Mucosa of descending colon (tissue), 3 donors: Measurements from ENCODE around the gene MYO16. TPM values are rescaled to one million over a fixed set of nuclear protein-coding genes. Genes with fewer than 3 reads are reported as not detected.

Source experiments
- ATAC-seq: fragments of 200-7000 bp; cut with Tn5 transposase; one replicate; pipeline ENCODE4 v1.9.1; 2020; ENCODE audit warnings: mild to moderate bottlenecking, moderate library complexity
- DNase-seq, 3 donors: peaks; one replicate each; pipeline ENCODE4 v3.0.0-alpha.2; 2020
- H3K36me3 ChIP-seq: fragments of 200-600 bp; one replicate; pipeline ENCODE4 v1.8.0; 2021; ENCODE audit warnings: low read depth, mild to moderate bottlenecking
- H3K4me1 ChIP-seq: fragments of 200-600 bp; one replicate; pipeline ENCODE4 v1.8.0; 2021; ENCODE audit warnings: low read depth, mild to moderate bottlenecking
- H3K4me3 ChIP-seq: fragments of 200-600 bp; one replicate; pipeline ENCODE4 v1.8.0; 2021; ENCODE audit warnings: mild to moderate bottlenecking
- H3K9me3 ChIP-seq: fragments of 200-600 bp; one replicate; pipeline ENCODE4 v1.8.0; 2021; ENCODE audit warnings: mild to moderate bottlenecking
- CTCF ChIP-seq: fragments of 200-600 bp; IDR thresholded peaks from one replicate; pipeline ENCODE4 v1.8.0; 2022; ENCODE audit warnings: antibody characterized with exemption, mild to moderate bottlenecking
- intact Hi-C, 2 donors: fragments of 100-400 bp; cut with DNase I in 1 of 2; cut with micrococcal nuclease in 1 of 2; formaldehyde crosslinking; loops; one replicate each; pipeline versions ENCODE4 v1.11.0 to v1.11.1; 2022; cut with DNase I, micrococcal nuclease
- total RNA-seq, 3 donors: library from RNA; stranded (reverse); fragmentation: NEBNext Ultra II Directional in 2 of 3; extraction: Animal tissue kit (Norgen Biotek cat#: 25700) in 2 of 3; gene quantifications; one replicate each; pipeline versions ENCODE4 v1.2.1 to v1.2.4, GENCODE V29; 2021 to 2023
- donor health status: DM: no; HTN: no; CAD: no; lungs with moderate emphysema.
- donor health status: DM: no; HTN: no; CAD: no.
- donor health status: DM: no; HTN: yes; CAD: no.

The MYO16 gene
- total RNA-seq, 3 donors from 2014 or later, result 0.06 TPM; not detected in 2

DNA sequence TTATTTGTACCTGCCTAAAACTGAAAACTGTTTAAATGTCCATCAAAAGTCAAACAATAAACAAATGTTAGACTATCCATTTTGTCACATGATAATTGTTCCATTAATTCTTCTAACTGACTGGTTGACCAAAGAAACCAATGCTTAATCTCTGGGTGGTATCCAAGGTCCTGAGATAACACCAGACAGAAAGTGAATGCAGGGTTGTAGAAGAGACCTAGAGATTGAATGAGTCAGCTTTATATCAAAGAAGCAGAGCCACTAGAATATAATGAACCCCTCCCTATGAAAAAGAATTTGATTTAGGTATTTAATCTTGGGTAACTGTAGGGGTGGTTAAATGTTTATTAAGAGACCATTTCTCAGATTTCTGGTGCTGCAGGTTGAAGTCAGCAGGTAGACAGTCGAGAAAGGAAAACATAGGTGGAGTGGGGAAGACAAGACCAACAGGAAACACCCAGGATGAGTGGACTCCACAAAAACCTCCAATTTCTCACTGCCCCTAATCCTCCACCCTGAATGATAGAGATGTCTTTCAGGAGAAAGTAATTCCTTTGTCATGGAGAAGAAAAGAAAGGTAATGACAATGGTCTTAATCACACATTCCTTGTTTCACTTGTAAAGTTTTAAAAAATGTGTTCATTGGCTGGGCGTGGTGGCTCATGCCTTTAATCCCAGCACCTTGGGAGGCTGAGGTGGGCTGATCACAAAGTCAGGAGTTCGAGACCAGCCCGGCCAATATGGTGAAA, 620.5 kb downstream of the MYO16 start:
- Histone ChIP-seq H3K36me3 (no peaks in the 10 kb centered on the region), H3K9me3 (no peaks in the 10 kb centered on the region), H3K4me3 (no peak overlapping the region), H3K4me1 (no peaks in the 10 kb centered on the region)
- no peak for DNase-seq
- no peak for ATAC-seq
- intact Hi-C loops, result no loop called here
- no peak for TF ChIP-seq CTCF

- no peak for DNase-seq
- H3K4me3 ChIP-seq, result no peak overlapping the region
- no peaks in the 10 kb centered on the region for H3K36me3 ChIP-seq
- H3K4me1 ChIP-seq, result no peaks in the 10 kb centered on the region
- no peak for TF ChIP-seq CTCF
- ATAC-seq, result no peak
- H3K9me3 ChIP-seq, result no peaks in the 10 kb centered on the region
- intact Hi-C loops, result no loop called here
These were observed 622.5 kb downstream of the MYO16 start for GRCh38 chr13:109251956-109252355.

- intact Hi-C loops, result no loop called here
- ATAC-seq (no peak), DNase-seq (no peak)
- Histone ChIP-seq H3K4me1 (no peaks in the 10 kb centered on the region), H3K4me3 (no peak overlapping the region), H3K9me3 (no peaks in the 10 kb centered on the region), H3K36me3 (no peaks in the 10 kb centered on the region)
- TF ChIP-seq CTCF, result no peak
These were observed 623.9 kb downstream of the MYO16 start for GRCh38 chr13:109253316-109253715.

DNA sequence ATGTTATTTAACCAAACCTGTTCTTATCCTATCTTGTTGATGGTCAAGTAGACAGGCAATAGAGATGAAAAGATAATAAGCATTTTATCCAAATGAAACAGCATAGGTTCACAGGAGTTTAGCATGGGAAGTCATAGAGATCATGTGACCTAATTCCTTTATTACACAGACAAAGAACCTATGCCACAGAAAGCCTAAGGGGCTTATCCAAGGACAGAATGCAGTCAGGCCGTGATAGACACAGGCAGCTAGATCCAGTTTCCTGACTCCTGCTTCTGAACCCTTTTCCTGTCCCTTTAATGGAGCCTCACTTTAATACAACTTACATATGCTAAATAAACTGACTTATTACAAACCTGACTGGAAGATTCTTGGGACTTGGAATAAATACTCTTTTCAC, 624.9 kb downstream of the MYO16 start:
- TF ChIP-seq CTCF, result no peak
- ATAC-seq, result no peak
- Histone ChIP-seq H3K4me3 (no peak overlapping the region), H3K9me3 (no peaks in the 10 kb centered on the region), H3K36me3 (no peaks in the 10 kb centered on the region), H3K4me1 (no peaks in the 10 kb centered on the region)
- no peak for DNase-seq
- intact Hi-C loops, result no loop called here

- TF ChIP-seq CTCF, result no peak
- Histone ChIP-seq H3K36me3 (no peaks in the 10 kb centered on the region), H3K4me3 (no peak overlapping the region), H3K4me1 (no peaks in the 10 kb centered on the region), H3K9me3 (no peaks in the 10 kb centered on the region)
- ATAC-seq (no peak), DNase-seq (no peak)
- intact Hi-C loops, result no loop called here
These were observed 625.9 kb downstream of the MYO16 start for GRCh38 chr13:109255141-109255856.
